ENCODE results near the gene DFFA.

GRCh38 chr1:10444248-10444647, 28.1 kb downstream of the DFFA start:
- no peak for TF ChIP-seq CTCF (IDR thresholded peaks at IDR 0.05)
- TF ChIP-seq POLR2A (IDR thresholded peaks at IDR 0.05): no peak

Data from breast epithelium (tissue), 3 donors.